Measurements from ENCODE around the gene TERB1. TPM values are rescaled to one million over a fixed set of nuclear protein-coding genes. Genes with fewer than 3 reads are reported as not detected.

The TERB1 gene
- total RNA-seq, 1 experiment from 2014 or later = not detected

DNA sequence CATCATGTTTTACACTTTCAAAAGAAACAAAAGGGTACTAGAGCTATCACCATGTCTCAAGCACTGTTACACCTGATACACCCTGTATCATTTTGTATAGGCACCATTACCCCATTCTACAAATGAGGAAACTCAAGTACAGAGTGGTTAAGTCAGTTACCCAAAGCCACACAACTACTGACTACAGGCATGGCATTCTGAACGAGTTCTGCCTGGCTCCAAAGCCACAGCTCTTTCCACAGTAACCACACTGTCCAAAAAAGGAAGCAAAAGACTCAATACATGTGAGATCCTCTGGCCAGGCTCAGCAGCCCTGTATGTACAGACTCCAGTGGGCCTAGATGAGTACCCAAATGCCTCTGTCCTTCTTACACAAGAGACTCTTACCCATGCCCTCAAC is 54.7 kb downstream of the TERB1 start (continued):
- TF ChIP-seq, protein P1, sequence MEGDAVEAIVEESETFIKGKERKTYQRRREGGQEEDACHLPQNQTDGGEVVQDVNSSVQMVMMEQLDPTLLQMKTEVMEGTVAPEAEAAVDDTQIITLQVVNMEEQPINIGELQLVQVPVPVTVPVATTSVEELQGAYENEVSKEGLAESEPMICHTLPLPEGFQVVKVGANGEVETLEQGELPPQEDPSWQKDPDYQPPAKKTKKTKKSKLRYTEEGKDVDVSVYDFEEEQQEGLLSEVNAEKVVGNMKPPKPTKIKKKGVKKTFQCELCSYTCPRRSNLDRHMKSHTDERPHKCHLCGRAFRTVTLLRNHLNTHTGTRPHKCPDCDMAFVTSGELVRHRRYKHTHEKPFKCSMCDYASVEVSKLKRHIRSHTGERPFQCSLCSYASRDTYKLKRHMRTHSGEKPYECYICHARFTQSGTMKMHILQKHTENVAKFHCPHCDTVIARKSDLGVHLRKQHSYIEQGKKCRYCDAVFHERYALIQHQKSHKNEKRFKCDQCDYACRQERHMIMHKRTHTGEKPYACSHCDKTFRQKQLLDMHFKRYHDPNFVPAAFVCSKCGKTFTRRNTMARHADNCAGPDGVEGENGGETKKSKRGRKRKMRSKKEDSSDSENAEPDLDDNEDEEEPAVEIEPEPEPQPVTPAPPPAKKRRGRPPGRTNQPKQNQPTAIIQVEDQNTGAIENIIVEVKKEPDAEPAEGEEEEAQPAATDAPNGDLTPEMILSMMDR (IDR thresholded peaks at IDR 0.05 in 2 of 3, conservative IDR thresholded peaks at IDR 0.05 in 1 of 3; ENCODE audit: borderline replicate concordance in 1 of 3, insufficient read depth in 1 of 3, low read depth in 2 of 3, low read length in 2 of 3) = no peak

DNA sequence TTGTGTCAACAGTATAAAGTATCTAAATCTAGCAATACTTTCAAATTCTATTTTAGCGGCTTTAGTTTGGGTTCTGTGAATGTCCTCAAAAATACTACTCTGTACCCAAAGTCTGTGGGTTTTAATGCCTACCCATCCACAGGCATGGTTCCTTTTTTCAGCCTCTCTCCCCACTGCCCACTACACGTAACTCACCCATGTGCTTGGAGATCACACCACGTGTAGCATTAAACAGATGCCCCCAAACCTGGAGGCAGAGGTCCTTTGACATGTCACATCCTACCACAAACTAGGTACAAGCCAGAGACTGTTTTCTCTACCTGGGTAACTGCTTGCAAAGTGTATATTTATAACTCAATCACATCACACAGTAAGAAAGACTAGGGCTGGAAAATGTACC is 55.3 kb downstream of the TERB1 start:
- POLR2A ChIA-PET = no interaction called here
- H3K36me3 ChIP-seq (ENCODE audit: control insufficient read depth in 1 of 2, insufficient read depth in 2 of 2, low read length in 2 of 2) = peaks cover 30 to 34% of the 10 kb centered on the region in 2 experiments; a peak in 3 of 4 replicates
- no TSS peak for BruUV-seq (replicated peaks)

More for the DNA sequence above, 55.3 kb downstream of the TERB1 start:
- H3K79me2 ChIP-seq (ENCODE audit: insufficient read depth, low read length) = peaks cover 83% of the 10 kb centered on the region
- no peak overlapping the region for H3K4me3 ChIP-seq (replicated peaks in 1 of 2; ENCODE audit: low read depth in 1 of 2, low read length in 2 of 2)
- H3K27ac ChIP-seq (ENCODE audit: low read depth, low read length) = no peak overlapping the region
- no peaks in the 10 kb centered on the region; the same call in 1 of the 2 replicates for H4K20me1 ChIP-seq (ENCODE audit: insufficient read depth)
- DNase-seq (ENCODE audit: low read depth, low spot score) (no peak), ATAC-seq (no peak)
- H2AFZ ChIP-seq (ENCODE audit: low read depth, low read length, poor library complexity, severe bottlenecking) = no peak overlapping the region
- peaks cover 24 to 27% of the 10 kb centered on the region in 2 experiments for H3K4me1 ChIP-seq (ENCODE audit: control insufficient read depth in 1 of 2, insufficient read depth in 2 of 2, low read length in 2 of 2)
- no peaks in the 10 kb centered on the region for H3K27me3 ChIP-seq (ENCODE audit: insufficient read depth, low read length)
- TF ChIP-seq CBX3 (IDR thresholded peaks at IDR 0.05; ENCODE audit: low read depth) = no peak
- TF ChIP-seq EZH2phosphoT487 (IDR thresholded peaks at IDR 0.05; ENCODE audit: borderline replicate concordance) = no peak
- TF ChIP-seq TCF7L2 (IDR thresholded peaks at IDR 0.05; ENCODE audit: borderline replicate concordance, extremely low read depth, insufficient read depth, insufficient read length) = no peak
- TF ChIP-seq YY1 (IDR thresholded peaks at IDR 0.05; ENCODE audit: extremely low read depth, insufficient replicate concordance, low read depth, low read length) = no peak
- TF ChIP-seq SRF (IDR thresholded peaks at IDR 0.05; ENCODE audit: low read depth) = no peak
- TF ChIP-seq SIN3A (IDR thresholded peaks at IDR 0.05; ENCODE audit: low read depth) = no peak
- no peak for TF ChIP-seq CEBPB (IDR thresholded peaks at IDR 0.05; ENCODE audit: low read depth)
- TF ChIP-seq RAD21 (IDR thresholded peaks at IDR 0.05; ENCODE audit: low read depth) = no peak
- TF ChIP-seq, protein P2, sequence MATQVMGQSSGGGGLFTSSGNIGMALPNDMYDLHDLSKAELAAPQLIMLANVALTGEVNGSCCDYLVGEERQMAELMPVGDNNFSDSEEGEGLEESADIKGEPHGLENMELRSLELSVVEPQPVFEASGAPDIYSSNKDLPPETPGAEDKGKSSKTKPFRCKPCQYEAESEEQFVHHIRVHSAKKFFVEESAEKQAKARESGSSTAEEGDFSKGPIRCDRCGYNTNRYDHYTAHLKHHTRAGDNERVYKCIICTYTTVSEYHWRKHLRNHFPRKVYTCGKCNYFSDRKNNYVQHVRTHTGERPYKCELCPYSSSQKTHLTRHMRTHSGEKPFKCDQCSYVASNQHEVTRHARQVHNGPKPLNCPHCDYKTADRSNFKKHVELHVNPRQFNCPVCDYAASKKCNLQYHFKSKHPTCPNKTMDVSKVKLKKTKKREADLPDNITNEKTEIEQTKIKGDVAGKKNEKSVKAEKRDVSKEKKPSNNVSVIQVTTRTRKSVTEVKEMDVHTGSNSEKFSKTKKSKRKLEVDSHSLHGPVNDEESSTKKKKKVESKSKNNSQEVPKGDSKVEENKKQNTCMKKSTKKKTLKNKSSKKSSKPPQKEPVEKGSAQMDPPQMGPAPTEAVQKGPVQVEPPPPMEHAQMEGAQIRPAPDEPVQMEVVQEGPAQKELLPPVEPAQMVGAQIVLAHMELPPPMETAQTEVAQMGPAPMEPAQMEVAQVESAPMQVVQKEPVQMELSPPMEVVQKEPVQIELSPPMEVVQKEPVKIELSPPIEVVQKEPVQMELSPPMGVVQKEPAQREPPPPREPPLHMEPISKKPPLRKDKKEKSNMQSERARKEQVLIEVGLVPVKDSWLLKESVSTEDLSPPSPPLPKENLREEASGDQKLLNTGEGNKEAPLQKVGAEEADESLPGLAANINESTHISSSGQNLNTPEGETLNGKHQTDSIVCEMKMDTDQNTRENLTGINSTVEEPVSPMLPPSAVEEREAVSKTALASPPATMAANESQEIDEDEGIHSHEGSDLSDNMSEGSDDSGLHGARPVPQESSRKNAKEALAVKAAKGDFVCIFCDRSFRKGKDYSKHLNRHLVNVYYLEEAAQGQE (IDR thresholded peaks at IDR 0.05; ENCODE audit: low read depth) = no peak
- TF ChIP-seq, protein P1 (IDR thresholded peaks at IDR 0.05 in 2 of 3, conservative IDR thresholded peaks at IDR 0.05 in 1 of 3; ENCODE audit: borderline replicate concordance in 1 of 3, insufficient read depth in 1 of 3, low read depth in 2 of 3, low read length in 2 of 3) = no peak
- no peak for TF ChIP-seq EGR1 (IDR thresholded peaks at IDR 0.05; ENCODE audit: low read depth)
- TF ChIP-seq EZH2 (IDR thresholded peaks at IDR 0.05) = no peak
- no peaks in the 10 kb centered on the region for H3K9me3 ChIP-seq (ENCODE audit: control insufficient read depth in 1 of 2, insufficient read depth in 1 of 2, low read depth in 1 of 2, low read length in 2 of 2)
- no peak overlapping the region for H3K4me2 ChIP-seq (ENCODE audit: low read length)
- CTCF ChIA-PET = interaction anchor here (0.6 kb wide), 1 partner anchor 177 kb away, joined by 3 read pairs; no protein-coding TSS in a partner anchor
- RAD21 ChIA-PET (ENCODE audit: low non-redundant PET in 1 of 2, low total read pairs in 2 of 2, uncharacterized antibody in 2 of 2, unreplicated experiment in 2 of 2) = no interaction called here
- intact Hi-C loops (cut with micrococcal nuclease) = no loop called here
- no peak overlapping the region for H3K9ac ChIP-seq (ENCODE audit: low read length)
- H3K9me2 ChIP-seq (ENCODE audit: insufficient read depth) = no peaks in the 10 kb centered on the region
